ENCODE data around the gene NR2F1-AS1.
A peak's percentile ranks its signal among the peaks of the same experiment; 100 is the strongest.

The NR2F1-AS1 gene

DNA sequence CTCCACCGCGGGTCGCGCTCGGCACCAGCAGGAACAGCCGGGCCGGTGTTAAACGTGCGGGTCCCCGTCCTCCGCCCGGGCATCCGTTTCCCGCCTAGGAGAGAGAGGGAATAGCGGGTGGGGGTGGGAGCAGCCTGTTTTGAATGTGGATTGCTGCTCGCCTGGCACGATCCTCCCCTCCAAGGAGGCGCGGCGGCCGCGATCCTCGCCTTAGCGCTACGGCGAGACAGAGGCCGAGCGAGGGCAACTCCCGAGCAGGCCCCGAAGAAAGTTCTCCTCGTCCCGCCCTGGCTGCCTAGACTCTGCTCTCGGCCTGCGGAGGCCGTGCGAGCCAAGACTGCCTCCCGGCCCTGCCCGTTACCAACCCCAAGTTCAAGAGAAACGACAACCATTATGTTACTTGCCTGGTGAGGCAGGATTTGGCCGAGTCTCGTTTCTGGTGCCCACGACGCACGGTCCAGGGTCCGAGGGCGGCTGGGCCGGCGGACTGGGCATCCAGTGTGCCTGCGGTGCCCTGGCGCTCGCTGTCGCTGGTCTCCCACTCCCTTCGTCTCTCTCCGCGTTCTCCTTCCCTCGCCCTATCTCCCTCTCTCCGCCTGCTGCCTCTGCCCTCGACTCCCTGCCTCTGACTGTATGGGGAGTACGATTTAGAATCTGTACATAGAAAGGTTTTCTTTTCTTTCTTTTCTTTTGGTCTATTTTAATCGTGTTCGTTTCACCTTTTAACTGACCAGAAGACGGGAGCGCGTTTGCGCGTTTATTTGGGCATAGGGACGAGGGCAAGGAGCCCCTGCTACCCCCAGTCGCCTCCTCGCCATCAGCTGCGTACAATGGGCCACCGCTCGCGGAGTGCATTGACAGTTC lies 724 bp downstream of the NR2F1-AS1 start:
- TF ChIP-seq, protein P1, sequence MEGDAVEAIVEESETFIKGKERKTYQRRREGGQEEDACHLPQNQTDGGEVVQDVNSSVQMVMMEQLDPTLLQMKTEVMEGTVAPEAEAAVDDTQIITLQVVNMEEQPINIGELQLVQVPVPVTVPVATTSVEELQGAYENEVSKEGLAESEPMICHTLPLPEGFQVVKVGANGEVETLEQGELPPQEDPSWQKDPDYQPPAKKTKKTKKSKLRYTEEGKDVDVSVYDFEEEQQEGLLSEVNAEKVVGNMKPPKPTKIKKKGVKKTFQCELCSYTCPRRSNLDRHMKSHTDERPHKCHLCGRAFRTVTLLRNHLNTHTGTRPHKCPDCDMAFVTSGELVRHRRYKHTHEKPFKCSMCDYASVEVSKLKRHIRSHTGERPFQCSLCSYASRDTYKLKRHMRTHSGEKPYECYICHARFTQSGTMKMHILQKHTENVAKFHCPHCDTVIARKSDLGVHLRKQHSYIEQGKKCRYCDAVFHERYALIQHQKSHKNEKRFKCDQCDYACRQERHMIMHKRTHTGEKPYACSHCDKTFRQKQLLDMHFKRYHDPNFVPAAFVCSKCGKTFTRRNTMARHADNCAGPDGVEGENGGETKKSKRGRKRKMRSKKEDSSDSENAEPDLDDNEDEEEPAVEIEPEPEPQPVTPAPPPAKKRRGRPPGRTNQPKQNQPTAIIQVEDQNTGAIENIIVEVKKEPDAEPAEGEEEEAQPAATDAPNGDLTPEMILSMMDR (IDR thresholded peaks at IDR 0.05; ENCODE audit: unreplicated experiment in 3 of 3): no peak
- Mint-ChIP-seq H3K27ac (no peak overlapping the region), H3K4me1 (peaks cover 30% of the 10 kb centered on the region)

DNA sequence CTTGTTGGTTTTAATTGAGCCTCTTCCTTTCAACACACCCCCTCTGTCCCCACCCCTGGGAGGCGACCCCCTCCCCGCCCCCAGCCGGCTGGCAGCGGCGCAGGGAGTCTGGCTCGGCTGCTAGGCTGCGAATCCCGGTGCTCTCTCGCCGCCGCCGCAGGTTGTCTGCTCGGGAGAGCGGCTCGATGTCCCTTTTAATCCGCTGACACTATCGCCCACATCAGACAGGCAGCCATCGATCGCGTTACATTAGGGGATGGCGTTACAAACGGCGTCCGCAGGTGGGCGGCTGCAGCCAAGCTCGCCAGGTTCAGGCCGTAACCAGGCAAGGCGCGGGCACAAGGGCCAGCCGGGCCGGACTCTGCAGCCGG lies 1.3 kb downstream of the NR2F1-AS1 start:
- peaks cover 37% of the 10 kb centered on the region for H3K4me1 Mint-ChIP-seq

More for the DNA sequence above, 724 bp downstream of the NR2F1-AS1 start:
- peaks cover 38% of the 10 kb centered on the region for H3K27me3 Mint-ChIP-seq (ENCODE audit: low read depth)
- H3K4me3 Mint-ChIP-seq: no peak overlapping the region
- H3K36me3 Mint-ChIP-seq (ENCODE audit: low read depth): peaks cover 4% of the 10 kb centered on the region
- peaks cover 4% of the 10 kb centered on the region for H3K9me3 Mint-ChIP-seq

DNA sequence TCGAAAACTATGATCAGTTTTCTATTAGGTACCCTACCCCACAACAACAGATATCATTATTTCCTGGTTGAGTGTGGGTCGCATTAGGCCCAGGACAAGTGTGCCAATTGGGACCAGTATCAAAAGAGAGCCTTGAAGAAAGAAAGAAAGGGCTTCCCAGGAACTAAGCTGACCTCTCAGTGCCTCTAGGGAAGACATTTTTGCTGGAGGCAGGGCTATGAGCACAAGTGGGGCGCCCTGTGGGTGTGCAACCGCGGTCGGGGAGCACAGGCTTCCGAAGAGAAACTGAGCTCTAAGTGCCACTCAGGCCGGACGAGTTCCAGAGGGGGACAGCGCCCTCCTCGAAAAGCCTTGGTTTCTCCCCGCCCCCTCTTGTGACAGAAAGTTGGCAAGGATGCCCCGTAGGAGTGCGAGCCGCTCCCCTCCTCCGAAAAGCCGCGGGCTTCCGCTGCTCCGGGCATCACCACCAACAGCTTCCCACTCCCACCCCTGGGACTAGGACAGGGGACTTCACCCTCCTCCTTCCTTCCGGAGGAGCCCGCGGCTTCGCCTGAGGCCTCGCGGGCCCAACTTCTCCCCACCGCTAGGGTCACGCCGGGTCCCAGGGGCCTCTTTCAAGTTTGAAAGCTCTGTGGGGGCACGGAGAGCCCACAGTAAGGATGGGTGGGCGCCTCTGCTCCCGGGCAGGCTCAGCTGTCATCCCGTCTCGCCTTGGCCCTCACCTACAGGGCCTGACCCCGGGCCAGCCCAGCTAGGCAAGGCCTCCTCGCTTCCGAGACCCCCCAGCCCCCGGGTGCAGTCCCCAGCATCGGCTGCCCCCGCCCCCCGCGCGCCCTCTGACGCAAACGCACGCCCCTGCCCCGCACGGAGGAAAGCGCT lies 2.0 kb downstream of the NR2F1-AS1 start:
- H3K4me1 Mint-ChIP-seq: peaks cover 43% of the 10 kb centered on the region
- TF ChIP-seq, protein P1 (IDR thresholded peaks at IDR 0.05; ENCODE audit: unreplicated experiment in 3 of 3): no peak
- H3K4me3 Mint-ChIP-seq: no peak overlapping the region
- peaks cover 4% of the 10 kb centered on the region for H3K9me3 Mint-ChIP-seq
- H3K36me3 Mint-ChIP-seq (ENCODE audit: low read depth): peaks cover 4% of the 10 kb centered on the region
- peaks cover 49% of the 10 kb centered on the region for H3K27me3 Mint-ChIP-seq (ENCODE audit: low read depth)
- H3K27ac Mint-ChIP-seq: peak overlapping the region in 2 of 3 experiments; percentile 98 to 99

More for the DNA sequence above, 1.3 kb downstream of the NR2F1-AS1 start:
- peaks cover 43% of the 10 kb centered on the region for H3K27me3 Mint-ChIP-seq (ENCODE audit: low read depth)
- H3K4me3 Mint-ChIP-seq: no peak overlapping the region
- peaks cover 4% of the 10 kb centered on the region for H3K9me3 Mint-ChIP-seq
- peak overlapping the region in 1 of 3 experiments; percentile 68 for H3K27ac Mint-ChIP-seq
- TF ChIP-seq, protein P1 (IDR thresholded peaks at IDR 0.05; ENCODE audit: unreplicated experiment in 3 of 3): no peak
- H3K36me3 Mint-ChIP-seq (ENCODE audit: low read depth): peaks cover 4% of the 10 kb centered on the region

DNA sequence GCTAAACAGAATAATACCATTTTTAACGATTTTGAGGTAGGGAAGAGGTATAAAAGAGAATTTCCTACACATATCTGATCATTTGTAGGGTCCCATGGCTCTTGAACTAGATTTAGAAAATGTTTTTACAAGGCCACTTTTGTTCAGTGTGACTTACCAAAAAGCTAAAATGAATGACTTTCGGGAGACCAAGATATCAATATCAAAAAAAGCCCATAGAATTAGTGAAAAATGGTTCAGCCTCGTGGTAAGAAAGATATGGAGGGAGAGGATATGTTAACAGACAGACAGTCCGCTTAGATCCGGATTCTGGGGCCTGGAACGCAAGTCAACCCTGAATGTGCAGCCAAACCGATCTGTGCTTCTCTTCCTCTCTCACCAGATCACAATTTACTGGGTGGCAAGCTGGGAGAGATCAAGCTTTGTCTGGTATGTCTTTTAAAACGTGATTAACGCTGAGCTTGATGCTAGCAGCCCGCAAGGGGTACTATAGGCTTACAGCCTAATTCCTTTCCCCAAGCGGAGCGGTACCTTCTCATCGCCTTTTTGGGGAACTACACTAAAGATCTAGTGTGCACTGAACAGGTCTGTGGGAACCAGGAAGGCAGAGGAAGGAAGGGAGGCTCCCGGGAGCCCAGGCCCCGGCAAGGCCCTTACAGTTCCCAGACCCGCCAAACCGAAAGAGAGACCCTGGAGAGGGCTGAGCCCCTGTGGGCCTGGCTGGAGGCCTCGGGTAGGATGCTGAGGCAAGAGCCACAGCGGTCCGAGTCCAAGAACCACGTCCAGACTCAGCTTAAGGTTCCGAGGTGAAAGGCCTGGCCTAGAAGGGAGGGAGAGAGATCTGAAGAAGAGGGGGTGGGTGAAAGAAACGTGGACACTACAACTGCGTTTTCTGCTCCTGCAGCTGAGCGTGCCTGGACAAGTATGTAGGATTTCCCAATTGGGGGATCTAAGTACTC lies 2.9 kb downstream of the NR2F1-AS1 start:
- TF ChIP-seq, protein P1 (IDR thresholded peaks at IDR 0.05; ENCODE audit: unreplicated experiment in 3 of 3): no peak
- Mint-ChIP-seq H3K9me3 (no peaks in the 10 kb centered on the region), H3K27ac (peak overlapping the region in 2 of 3 experiments; percentile 98 to 99), H3K27me3 (ENCODE audit: low read depth) (peaks cover 54% of the 10 kb centered on the region), H3K4me1 (peaks cover 52% of the 10 kb centered on the region), H3K4me3 (no peak overlapping the region), H3K36me3 (ENCODE audit: low read depth) (no peaks in the 10 kb centered on the region)
